HFF-Myc (cell line): ENCODE data around the gene KLHL22.
A peak's percentile ranks its signal among the peaks of the same experiment; 100 is the strongest.

ENCODE experiments used
- DNase-seq: peaks from one replicate; pipeline ENCODE4 v3.0.0-alpha.2; 2011; ENCODE audit warnings: low read depth; ENCODE audit errors: extremely low read depth
- H3K4me3 ChIP-seq: replicated peaks from 2 replicates; pipeline ENCODE4 v1.5.1; 2011; ENCODE audit warnings: low read depth, mild to moderate bottlenecking, control low read depth, low read length
- CTCF ChIP-seq: IDR thresholded peaks from 2 replicates; pipeline ENCODE4 v1.5.1; 2012; ENCODE audit warnings: mild to moderate bottlenecking, low read depth, low read length, control low read depth; ENCODE audit errors: missing control alignments

Gene KLHL22

GRCh38 chr22:20530368-20531153, 35.0 kb upstream of the KLHL22 start:
- DNase-seq = no peak
- TF ChIP-seq CTCF = no peak
- no peak overlapping the region for H3K4me3 ChIP-seq

- H3K4me3 ChIP-seq = no peak overlapping the region
- DNase-seq = no peak
- TF ChIP-seq CTCF = no peak
Measured at GRCh38 chr22:20528405-20528978, 32.9 kb upstream of the KLHL22 start.

- peak; percentile 26 for TF ChIP-seq CTCF
Measured at GRCh38 chr22:20526628-20527355, 31.2 kb upstream of the KLHL22 start.

GRCh38 chr22:20526305-20526627, 30.7 kb upstream of the KLHL22 start:
- H3K4me3 ChIP-seq = no peak overlapping the region

More at GRCh38 chr22:20526628-20527355, 31.2 kb upstream of the KLHL22 start:
- H3K4me3 ChIP-seq = no peak overlapping the region
- DNase-seq = peak; percentile 52

GRCh38 chr22:20525048-20525447, 29.5 kb upstream of the KLHL22 start:
- H3K4me3 ChIP-seq = no peak overlapping the region
- DNase-seq = no peak
- TF ChIP-seq CTCF = no peak

More at GRCh38 chr22:20526305-20526627, 30.7 kb upstream of the KLHL22 start:
- TF ChIP-seq CTCF = no peak
- DNase-seq = no peak

- TF ChIP-seq CTCF = no peak
- no peak for DNase-seq
- no peak overlapping the region for H3K4me3 ChIP-seq
Measured at GRCh38 chr22:20524004-20524481, 28.4 kb upstream of the KLHL22 start.
